ENCODE measurements around the gene TMEM38B. TPM values are rescaled to one million over a fixed set of nuclear protein-coding genes. Genes with fewer than 3 reads are reported as not detected.
"Not testable (repeated sequence)": the region's sequence is repeated elsewhere in the genome, so short reads cannot be mapped to it uniquely, and the experiment has no call there.

TMEM38B gene
- total and polyA plus RNA-seq, 8 donors: 0.87 to 26.8 (median 3.4) TPM

DNA sequence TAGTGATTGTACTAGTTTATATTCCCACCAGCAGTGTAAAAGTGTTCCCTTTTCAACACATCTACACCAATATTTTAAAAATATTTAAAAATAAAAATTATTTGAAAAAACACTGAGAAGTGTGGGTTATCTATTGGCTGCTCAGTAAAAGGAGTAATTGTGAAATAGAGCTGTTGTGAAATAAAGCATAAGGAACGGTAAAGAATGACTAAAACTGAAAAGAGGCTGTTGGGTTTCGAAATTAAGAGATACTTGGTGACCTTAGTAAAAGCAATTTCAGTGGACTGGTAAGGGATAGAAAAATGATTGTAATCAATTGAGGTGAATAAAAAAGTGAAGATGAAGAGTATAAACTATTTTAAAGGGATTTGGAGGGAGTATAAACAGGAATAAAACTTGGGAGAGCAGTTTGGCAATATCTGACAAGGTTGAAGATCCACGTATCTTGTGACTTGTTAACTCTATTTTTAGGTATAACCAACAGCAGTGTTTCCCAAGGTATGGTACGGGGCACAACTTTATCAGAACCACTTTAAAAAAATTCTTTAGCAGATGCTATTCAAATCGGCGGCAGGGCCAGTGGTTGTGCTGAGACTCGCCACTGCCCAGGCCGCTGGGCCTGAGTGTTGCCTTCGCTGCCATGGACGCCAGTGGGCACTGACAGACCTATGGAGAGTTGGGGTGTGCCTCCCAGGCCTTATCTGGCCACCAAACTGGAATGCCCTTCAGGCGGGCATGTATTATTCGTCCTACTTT, 63.3 kb downstream of the TMEM38B start:
- no peak overlapping the region for H3K27ac ChIP-seq
- H3K9me3 ChIP-seq: peaks cover 0 to 39% (median 20%) of the 10 kb centered on the region in 4 donors
- no peaks in the 10 kb centered on the region for H3K4me1 ChIP-seq
- TF ChIP-seq CTCF (IDR thresholded peaks at IDR 0.05) (no peak), POLR2A (IDR thresholded peaks at IDR 0.05) (no peak), POLR2AphosphoS5 (IDR thresholded peaks at IDR 0.05) (no peak), EP300 (IDR thresholded peaks at IDR 0.05) (no peak)
- no peaks in the 10 kb centered on the region for H3K27me3 ChIP-seq
- H3K4me3 ChIP-seq: no peak overlapping the region
- intact Hi-C loops (cut with DNase I; ENCODE audit: low total_unique reads): no loop called here
- H3K36me3 ChIP-seq: peaks cover 0 to 10% (median 1%) of the 10 kb centered on the region in 4 donors
- no peak for DNase-seq
- 85 to 97% (median 91%) methylated on average over 12 of the region's 12 CpGs for WGBS, 5 donors

DNA sequence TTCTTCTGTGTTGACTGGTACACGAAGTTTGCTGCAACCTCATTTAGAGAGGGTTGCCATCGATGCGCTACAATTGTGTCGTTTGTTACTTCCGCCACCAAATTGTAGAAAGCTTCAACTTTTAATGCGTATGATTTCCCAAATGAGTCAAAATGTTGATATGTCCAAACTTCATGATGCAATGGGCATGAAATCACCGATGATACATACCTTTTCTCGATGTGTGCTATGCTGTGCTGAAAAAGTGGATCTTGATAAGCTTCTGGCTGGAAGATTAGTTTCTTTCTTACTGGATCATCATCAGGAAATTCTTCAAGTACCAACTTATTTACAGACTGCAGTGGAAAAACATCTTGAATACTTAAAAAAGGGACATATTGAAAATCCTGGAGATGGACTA, 65.7 kb downstream of the TMEM38B start:
- DNase-seq: no peak
- TF ChIP-seq CTCF (IDR thresholded peaks at IDR 0.05) (no peak), POLR2A (IDR thresholded peaks at IDR 0.05) (no peak), EP300 (IDR thresholded peaks at IDR 0.05) (no peak), POLR2AphosphoS5 (IDR thresholded peaks at IDR 0.05) (no peak)
- no peaks in the 10 kb centered on the region for H3K27me3 ChIP-seq
- peaks cover 0 to 17% (median 8%) of the 10 kb centered on the region in 4 donors for H3K9me3 ChIP-seq
- no peak overlapping the region for H3K4me3 ChIP-seq
- 92 to 97% (median 95%) methylated on average over 8 of the region's 8 CpGs for WGBS, 5 donors
- H3K27ac ChIP-seq: no peak overlapping the region
- H3K4me1 ChIP-seq: no peaks in the 10 kb centered on the region
- intact Hi-C loops (cut with DNase I; ENCODE audit: low total_unique reads): no loop called here
- H3K36me3 ChIP-seq: peaks cover 0 to 8% (median 0%) of the 10 kb centered on the region in 4 donors

DNA sequence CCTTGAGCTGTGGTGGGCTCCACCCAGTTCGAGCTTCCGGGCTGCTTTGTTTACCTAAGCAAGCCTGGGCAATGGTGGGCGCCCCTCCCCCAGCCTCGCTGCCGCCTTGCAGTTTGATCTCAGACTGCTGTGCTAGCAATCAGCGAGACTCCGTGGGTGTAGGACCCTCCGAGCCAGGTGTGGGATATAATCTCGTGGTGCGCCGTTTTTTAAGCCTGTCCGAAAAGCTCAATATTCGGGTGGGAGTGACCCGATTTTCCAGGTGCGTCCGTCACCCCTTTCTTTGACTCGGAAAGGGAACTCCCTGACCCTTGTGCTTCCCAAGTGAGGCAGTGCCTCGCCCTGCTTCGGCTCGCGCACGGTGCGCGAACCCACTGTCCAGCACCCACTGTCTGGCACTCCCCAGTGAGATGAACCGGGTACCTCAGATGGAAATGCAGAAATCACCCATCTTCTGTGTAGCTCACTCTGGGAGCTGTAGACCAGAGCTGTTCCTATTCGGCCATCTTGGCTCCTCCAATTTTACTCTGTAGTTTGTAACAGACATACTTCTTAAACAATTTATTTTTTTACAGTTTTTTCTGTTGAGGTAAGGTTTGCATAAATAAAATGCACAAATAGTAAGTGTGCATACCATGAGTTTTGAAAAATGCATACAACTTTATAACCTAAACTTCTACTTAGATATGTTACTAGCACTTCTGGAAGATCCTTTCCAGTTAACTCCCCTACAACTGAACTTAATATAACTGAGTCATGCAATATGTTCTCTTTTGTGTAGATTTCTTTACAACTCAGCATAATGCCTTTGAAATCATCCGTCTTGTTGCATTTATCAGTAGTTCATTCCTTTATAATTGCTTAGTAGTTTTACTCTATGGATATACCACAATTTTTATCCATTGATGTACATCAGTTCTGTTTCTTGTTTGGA, 88.5 kb downstream of the TMEM38B start:
- H3K9me3 ChIP-seq: peaks cover 0 to 23% (median 1%) of the 10 kb centered on the region in 4 donors
- intact Hi-C loops (cut with DNase I; ENCODE audit: low total_unique reads); H3K27me3 ChIP-seq; H3K36me3 ChIP-seq; H3K4me3 ChIP-seq; DNase-seq; H3K4me1 ChIP-seq; H3K27ac ChIP-seq: not testable (repeated sequence)
- WGBS, 5 donors: 93 to 98% (median 95%) methylated on average over 16 to 22 of the region's 27 CpGs

- H3K27ac ChIP-seq; intact Hi-C loops (cut with DNase I; ENCODE audit: low total_unique reads); DNase-seq; H3K4me3 ChIP-seq; H3K4me1 ChIP-seq; H3K36me3 ChIP-seq; H3K27me3 ChIP-seq: not testable (repeated sequence)
- H3K9me3 ChIP-seq: peaks cover 0 to 26% (median 1%) of the 10 kb centered on the region in 4 donors
- WGBS, 5 donors: 86 to 97% (median 92%) methylated on average over 6 of the region's 6 CpGs
Measured at GRCh38 chr9:105783495-105783872, 89.1 kb downstream of the TMEM38B start.

DNA sequence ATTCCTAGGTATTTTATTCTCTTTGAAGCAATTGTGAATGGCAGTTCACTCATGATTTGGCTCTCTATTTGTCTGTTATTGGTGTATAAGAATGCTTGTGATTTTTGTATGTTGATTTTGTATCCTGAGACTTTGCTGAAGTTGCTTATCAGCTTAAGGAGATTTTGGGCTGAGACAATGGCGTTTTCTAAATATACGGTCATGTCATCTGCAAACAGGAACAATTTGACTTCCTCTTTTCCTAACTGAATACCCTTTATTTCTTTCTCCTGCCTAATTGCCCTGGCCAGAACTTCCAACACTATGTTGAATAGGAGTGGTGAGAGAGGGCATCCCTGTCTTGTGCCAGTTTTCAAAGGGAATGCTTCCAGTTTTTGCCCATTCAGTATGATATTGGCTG, 92.5 kb downstream of the TMEM38B start:
- H3K4me1 ChIP-seq; H3K27ac ChIP-seq; DNase-seq; intact Hi-C loops (cut with DNase I; ENCODE audit: low total_unique reads); H3K36me3 ChIP-seq; H3K4me3 ChIP-seq; H3K27me3 ChIP-seq: not testable (repeated sequence)
- 79 to 95% (median 86%) methylated on average over 2 of the region's 2 CpGs for WGBS, 5 donors
- peaks cover 0 to 54% (median 16%) of the 10 kb centered on the region in 4 donors for H3K9me3 ChIP-seq
